ENCODE results near the gene PCDHA13. TPM values are rescaled to one million over a fixed set of nuclear protein-coding genes. Genes with fewer than 3 reads are reported as not detected.

The PCDHA13 gene
- total RNA-seq, 6 experiments from 2014 or later = 0.35 to 1.8 (median 1.2) TPM; not detected in 1

DNA sequence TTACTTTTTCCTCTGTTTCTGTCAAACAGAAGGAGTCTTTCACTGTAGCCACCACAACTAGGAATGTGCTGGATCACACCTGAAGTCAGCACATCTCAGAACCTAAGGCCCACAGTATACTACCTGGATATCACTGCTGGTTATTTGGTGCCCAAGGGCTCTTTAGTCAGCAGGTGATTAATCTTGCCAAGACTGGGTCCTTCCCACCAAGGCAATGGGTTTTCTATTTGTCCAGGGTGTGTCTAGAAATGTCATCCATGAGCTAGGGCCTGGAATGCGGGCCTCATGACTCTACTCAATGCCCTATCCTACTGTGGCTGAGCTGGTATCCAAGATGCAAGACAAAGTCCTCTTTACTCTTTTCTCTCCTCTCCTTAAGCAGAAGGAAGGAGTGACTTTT lies 34.4 kb downstream of the PCDHA13 start:
- Histone ChIP-seq H3K9me3 (no peaks in the 10 kb centered on the region), H3K36me3 (no peaks in the 10 kb centered on the region), H3K27ac (no peak overlapping the region), H3K4me3 (no peak overlapping the region), H3K4me1 (no peaks in the 10 kb centered on the region), H3K27me3 (no peaks in the 10 kb centered on the region)
- TF ChIP-seq POLR2A (IDR thresholded peaks at IDR 0.05) = no peak
- TF ChIP-seq, protein P1, sequence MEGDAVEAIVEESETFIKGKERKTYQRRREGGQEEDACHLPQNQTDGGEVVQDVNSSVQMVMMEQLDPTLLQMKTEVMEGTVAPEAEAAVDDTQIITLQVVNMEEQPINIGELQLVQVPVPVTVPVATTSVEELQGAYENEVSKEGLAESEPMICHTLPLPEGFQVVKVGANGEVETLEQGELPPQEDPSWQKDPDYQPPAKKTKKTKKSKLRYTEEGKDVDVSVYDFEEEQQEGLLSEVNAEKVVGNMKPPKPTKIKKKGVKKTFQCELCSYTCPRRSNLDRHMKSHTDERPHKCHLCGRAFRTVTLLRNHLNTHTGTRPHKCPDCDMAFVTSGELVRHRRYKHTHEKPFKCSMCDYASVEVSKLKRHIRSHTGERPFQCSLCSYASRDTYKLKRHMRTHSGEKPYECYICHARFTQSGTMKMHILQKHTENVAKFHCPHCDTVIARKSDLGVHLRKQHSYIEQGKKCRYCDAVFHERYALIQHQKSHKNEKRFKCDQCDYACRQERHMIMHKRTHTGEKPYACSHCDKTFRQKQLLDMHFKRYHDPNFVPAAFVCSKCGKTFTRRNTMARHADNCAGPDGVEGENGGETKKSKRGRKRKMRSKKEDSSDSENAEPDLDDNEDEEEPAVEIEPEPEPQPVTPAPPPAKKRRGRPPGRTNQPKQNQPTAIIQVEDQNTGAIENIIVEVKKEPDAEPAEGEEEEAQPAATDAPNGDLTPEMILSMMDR (IDR thresholded peaks at IDR 0.05) = no peak
- ATAC-seq (no peak), DNase-seq (no peak)
- intact Hi-C loops (cut with DNase I) = no loop called here
- 44% methylated on average over 1 of the region's 1 CpG for WGBS (ENCODE audit: insufficient coverage, low coverage, low lambda C conversion rate, missing lambda C conversion rate)

DNA sequence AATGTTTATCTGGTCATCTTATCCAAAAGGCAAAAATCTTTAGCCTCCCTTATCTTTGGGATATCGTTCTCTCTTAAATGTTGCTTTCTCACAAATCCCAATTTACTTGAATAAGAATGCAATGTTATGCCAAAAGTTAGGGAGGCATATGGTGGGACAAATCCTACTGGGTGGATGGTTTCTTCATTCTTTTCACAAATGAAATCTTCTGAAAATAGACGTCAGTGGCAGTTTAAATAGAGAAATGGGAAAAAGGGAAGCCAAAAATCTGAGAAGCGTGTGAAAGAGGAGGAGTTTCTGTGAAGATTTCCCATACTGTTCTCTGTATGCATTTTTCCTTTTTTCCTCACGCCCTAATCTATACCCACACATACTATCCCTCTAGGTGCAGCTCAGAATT lies 41.7 kb downstream of the PCDHA13 start:
- Histone ChIP-seq H3K36me3 (no peaks in the 10 kb centered on the region), H3K27ac (no peak overlapping the region), H3K4me1 (peaks cover 0 to 4% (median 0%) of the 10 kb centered on the region in 4 donors), H3K4me3 (no peak overlapping the region), H3K9me3 (no peaks in the 10 kb centered on the region), H3K27me3 (no peaks in the 10 kb centered on the region)
- TF ChIP-seq, protein P1 (IDR thresholded peaks at IDR 0.05) = no peak
- no peak for TF ChIP-seq POLR2A (IDR thresholded peaks at IDR 0.05)
- WGBS (ENCODE audit: insufficient coverage, low coverage, low lambda C conversion rate, missing lambda C conversion rate) = 49% methylated on average over 4 of the region's 4 CpGs
- no peak for DNase-seq
- intact Hi-C loops (cut with DNase I) = no loop called here
- ATAC-seq = no peak

DNA sequence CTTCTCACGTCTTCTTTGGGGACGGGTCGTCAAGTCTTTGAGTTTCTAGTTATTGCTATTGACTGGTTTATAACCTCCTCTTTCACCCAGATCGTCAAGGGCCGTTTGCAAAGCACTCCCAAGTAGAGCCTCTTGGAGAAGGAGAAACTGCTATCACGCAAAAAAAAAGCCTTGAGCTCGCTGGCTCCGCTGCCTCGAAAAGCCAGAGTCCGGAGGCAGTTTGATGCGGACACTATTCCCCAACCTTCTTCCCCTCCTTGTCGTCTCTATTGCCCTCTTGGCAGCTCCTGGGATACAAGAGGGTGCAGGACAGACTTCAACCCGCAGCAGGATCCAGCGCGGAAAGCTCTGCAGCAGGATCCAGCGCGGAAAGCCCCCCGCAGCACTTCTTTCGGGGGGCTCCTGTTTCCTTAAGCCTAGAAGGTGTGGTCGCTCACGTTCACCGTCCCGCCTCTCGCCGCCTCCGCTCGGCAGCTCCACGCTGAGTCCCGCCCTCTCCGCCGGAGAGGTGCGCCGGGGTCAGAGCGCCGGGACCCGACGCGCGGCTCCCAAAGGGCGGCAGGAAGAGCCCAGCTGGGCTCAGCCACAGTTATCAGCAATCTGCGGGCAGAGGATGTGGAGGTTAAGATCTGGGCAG lies 44.0 kb downstream of the PCDHA13 start, which contains the start of gene PCDHAC1:
TSS of gene PCDHAC1 (plus strand) at position 494 of the 637 bp plus-strand sequence. CDS start 594 bp downstream, outside the sequence.
- peak in 1 of 3 donors; percentile 34 for DNase-seq
- H3K27ac ChIP-seq = peak within 1 kb of the TSS in 1 of 3 donors; percentile 28
- 6% methylated on average over 17 of the region's 41 CpGs for WGBS (ENCODE audit: insufficient coverage, low coverage, low lambda C conversion rate, missing lambda C conversion rate)
- TF ChIP-seq, protein P1 (IDR thresholded peaks at IDR 0.05) = no peak
- no peaks in the 10 kb centered on the region for H3K36me3 ChIP-seq
- H3K4me1 ChIP-seq = peaks cover 0 to 4% (median 0%) of the 10 kb centered on the region in 4 donors
- peak; percentile 64 to 78 (median 70) for ATAC-seq
- H3K27me3 ChIP-seq = no peaks in the 10 kb centered on the region
- intact Hi-C loops (cut with DNase I) = no loop called here
- peak within 1 kb of the TSS; percentile 41 to 49 (median 41) for H3K4me3 ChIP-seq
- no peaks in the 10 kb centered on the region for H3K9me3 ChIP-seq

DNA sequence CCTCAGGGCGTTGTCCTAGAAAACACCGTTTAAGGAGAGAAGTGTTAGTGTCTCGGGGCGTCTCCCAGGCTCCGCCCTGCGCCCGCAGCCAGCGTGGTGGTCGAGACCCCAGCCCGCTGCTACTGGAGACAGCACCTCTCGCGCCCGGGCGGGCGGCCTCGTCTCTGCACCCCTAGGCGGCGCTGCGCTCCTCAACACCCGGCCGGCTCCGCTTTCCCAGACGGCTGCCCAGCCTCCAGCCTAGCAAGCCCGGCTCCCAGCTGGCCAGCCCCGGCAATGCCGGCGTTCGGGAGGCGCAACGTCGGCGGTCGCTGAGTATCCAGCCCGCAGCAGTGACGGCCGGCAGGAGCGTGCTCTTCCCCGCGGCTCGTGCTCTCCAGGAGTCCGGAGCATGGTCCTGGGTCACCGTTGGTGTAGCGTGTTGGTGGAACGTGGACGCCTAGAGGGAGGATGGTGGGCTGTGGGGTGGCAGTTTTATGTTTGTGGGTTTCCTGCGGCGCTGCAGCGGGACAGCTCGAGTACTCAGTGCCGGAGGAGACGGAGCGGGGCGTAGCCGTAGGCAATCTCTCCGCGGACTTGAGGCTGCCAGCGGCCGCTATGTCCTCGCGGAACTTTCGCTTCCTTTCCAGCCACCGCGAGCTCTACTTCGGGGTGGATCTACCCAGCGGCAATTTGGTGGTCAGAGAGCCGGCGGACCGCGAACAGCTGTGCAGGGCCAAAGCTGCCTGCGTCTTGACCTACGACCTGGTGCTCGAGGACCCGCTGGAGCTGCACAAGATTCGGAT lies 44.7 kb downstream of the PCDHA13 start:
- H3K27me3 ChIP-seq = no peaks in the 10 kb centered on the region
- H3K36me3 ChIP-seq = no peaks in the 10 kb centered on the region
- peak overlapping the region; percentile 41 to 49 (median 41) for H3K4me3 ChIP-seq
- 3% methylated on average over 21 of the region's 74 CpGs for WGBS (ENCODE audit: insufficient coverage, low coverage, low lambda C conversion rate, missing lambda C conversion rate)
- DNase-seq (peak; percentile 68 to 85 (median 75)), ATAC-seq (peak; percentile 95 to 98 (median 96))
- no peaks in the 10 kb centered on the region for H3K9me3 ChIP-seq
- TF ChIP-seq POLR2A (IDR thresholded peaks at IDR 0.05) = no peak
- TF ChIP-seq, protein P1 (IDR thresholded peaks at IDR 0.05) = peak; percentile 60 to 75 (median 71)
- peak overlapping the region in 1 of 3 donors; percentile 28 for H3K27ac ChIP-seq
- intact Hi-C loops (cut with DNase I) = no loop called here
- H3K4me1 ChIP-seq = peaks cover 0 to 4% (median 0%) of the 10 kb centered on the region in 4 donors

All from right lobe of liver (tissue), 6 donors.